Measurements from ENCODE around the gene SYNDIG1. TPM values are rescaled to one million over a fixed set of nuclear protein-coding genes. Genes with fewer than 3 reads are reported as not detected.

The SYNDIG1 gene
- total and polyA plus RNA-seq, 9 of the 15 experiments (the other 6 are each of a cell fraction or from before 2014, with no cell fraction given): not detected

DNA sequence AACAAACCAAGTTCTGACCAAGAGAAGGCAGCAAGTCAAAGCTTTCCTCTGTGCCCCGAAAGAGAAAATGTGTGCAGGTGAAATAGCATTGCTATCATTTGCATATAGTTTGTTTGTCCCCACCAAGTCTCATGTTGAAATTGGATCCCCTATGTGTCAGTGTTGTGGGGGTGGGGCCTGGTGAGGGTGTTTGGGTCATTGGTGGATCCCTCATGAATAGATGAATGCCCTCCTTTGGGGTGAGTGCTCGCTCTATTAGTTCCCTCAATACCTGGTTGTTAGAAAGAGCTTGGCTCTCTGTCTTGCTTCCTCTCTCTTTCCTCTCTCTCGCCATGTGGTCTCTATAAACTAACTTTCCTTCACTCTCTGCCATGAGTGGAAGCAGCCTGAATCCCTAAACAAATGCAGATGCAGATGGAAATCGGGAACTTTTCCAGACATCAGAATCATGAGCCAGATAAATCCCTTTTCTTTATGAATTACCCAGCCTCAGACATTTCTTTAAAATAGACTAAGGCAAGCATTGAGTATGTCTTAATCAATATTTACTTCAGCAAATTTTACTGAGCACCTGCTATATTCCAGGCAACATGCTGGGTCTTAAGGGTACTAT, 43.8 kb upstream of the SYNDIG1 start (continued):
- no peak for TF ChIP-seq ZNF780A (CRISPR knock-in tag; IDR thresholded peaks at IDR 0.05)
- TF ChIP-seq SMARCC2 (IDR thresholded peaks at IDR 0.05; ENCODE audit: low read depth): no peak
- TF ChIP-seq C11orf30 (IDR thresholded peaks at IDR 0.05; ENCODE audit: low read depth): no peak
- TF ChIP-seq CBFA2T2 (conservative IDR thresholded peaks at IDR 0.05): no peak
- TF ChIP-seq ZNF124 (CRISPR knock-in tag; IDR thresholded peaks at IDR 0.05): no peak
- TF ChIP-seq, protein P1, sequence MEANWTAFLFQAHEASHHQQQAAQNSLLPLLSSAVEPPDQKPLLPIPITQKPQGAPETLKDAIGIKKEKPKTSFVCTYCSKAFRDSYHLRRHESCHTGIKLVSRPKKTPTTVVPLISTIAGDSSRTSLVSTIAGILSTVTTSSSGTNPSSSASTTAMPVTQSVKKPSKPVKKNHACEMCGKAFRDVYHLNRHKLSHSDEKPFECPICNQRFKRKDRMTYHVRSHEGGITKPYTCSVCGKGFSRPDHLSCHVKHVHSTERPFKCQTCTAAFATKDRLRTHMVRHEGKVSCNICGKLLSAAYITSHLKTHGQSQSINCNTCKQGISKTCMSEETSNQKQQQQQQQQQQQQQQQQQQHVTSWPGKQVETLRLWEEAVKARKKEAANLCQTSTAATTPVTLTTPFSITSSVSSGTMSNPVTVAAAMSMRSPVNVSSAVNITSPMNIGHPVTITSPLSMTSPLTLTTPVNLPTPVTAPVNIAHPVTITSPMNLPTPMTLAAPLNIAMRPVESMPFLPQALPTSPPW (CRISPR knock-in tag; IDR thresholded peaks at IDR 0.05): no peak
- no peak for TF ChIP-seq ZNF668 (CRISPR knock-in tag; IDR thresholded peaks at IDR 0.05)
- no peak for TF ChIP-seq SMARCB1 (IDR thresholded peaks at IDR 0.05; ENCODE audit: insufficient read length, low read depth)

DNA sequence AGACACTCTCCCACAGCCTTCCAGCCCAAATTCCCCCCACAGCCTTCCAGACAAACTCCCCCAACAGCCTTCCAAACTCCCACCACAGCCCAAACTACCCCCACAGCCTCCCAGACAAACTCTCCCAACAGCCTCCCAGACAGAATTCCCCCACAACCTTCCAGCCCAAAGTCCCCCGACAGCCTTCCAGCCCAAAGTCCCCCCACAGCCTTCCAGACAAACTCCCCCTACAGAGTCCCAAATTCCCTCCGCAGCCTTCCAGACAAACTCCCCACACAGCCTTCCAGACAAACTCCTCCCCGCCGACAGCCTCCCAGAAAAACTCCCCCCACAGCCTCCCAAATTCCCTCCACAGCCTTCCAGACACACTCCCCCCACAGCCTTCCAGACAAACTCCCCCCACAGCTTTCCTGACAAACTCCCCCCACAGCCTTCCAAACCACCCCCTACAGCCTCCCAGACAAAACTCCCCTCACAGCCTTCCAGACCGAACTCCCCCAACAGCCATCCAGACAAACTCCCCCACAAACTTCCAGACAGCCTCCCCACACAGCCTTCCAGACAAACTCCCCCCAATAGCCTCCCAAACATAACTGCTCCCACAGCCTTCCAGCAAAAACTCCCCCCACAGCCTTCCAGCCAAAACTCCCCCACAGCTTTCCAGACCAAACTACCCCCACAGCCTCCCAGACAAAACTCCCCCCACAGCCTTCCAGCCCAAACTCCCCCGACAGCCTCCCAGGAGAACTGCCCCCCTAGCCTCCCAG, 38.0 kb upstream of the SYNDIG1 start:
- DNase-seq (ENCODE audit: extremely low read depth in 1 of 4, low spot score in 3 of 4): no peak
- Histone ChIP-seq H3K9me3 (replicated peaks; ENCODE audit: control insufficient read depth, insufficient read depth, low read depth, low read length) (no peaks in the 10 kb centered on the region), H3K27ac (ENCODE audit: extremely low read depth, low read depth, low read length) (no peak overlapping the region), H3K4me3 (no peak overlapping the region), H2AFZ (ENCODE audit: low read depth, low read length) (no peak overlapping the region), H3K36me3 (ENCODE audit: control insufficient read depth, insufficient read depth, low read length) (no peaks in the 10 kb centered on the region), H3K79me2 (ENCODE audit: control insufficient read depth, insufficient read depth, low read length) (no peaks in the 10 kb centered on the region), H3K9ac (ENCODE audit: insufficient read depth in 1 of 2, low read depth in 2 of 2, low read length in 2 of 2) (no peak overlapping the region), H3K4me1 (replicated peaks in 1 of 2; ENCODE audit: control insufficient read depth in 2 of 2, insufficient read depth in 2 of 2, low read length in 2 of 2) (no peaks in the 10 kb centered on the region), H4K20me1 (replicated peaks; ENCODE audit: control insufficient read depth, insufficient read depth, low read length) (no peaks in the 10 kb centered on the region), H3K27me3 (ENCODE audit: control insufficient read depth in 2 of 2, insufficient read depth in 2 of 2, low read length in 2 of 2) (no peaks in the 10 kb centered on the region), H3K4me2 (ENCODE audit: insufficient read depth, low read length) (no peak overlapping the region), H3K9me1 (ENCODE audit: control insufficient read depth, insufficient read depth, low read length) (no peaks in the 10 kb centered on the region)
- POLR2A ChIA-PET: no interaction called here
- CTCF ChIA-PET (ENCODE audit: low intra/inter-chr PET ratio): no interaction called here
- FAIRE-seq: no peak
- in situ Hi-C loops (cut with MboI) (no loop called here), intact Hi-C loops (cut with micrococcal nuclease) (no loop called here)
- TF ChIP-seq RCOR1 (IDR thresholded peaks at IDR 0.05; ENCODE audit: borderline replicate concordance in 1 of 2, low read depth in 2 of 2, low read length in 2 of 2) (no peak), SNRNP70 (optimal IDR thresholded peaks at IDR 0.05; ENCODE audit: low read depth, low read length) (no peak), ZNF445 (CRISPR knock-in tag; IDR thresholded peaks at IDR 0.05; ENCODE audit: low read depth) (no peak), SMARCC2 (IDR thresholded peaks at IDR 0.05; ENCODE audit: low read depth) (no peak), LEF1 (IDR thresholded peaks at IDR 0.05) (no peak), TGIF2 (CRISPR knock-in tag; IDR thresholded peaks at IDR 0.05) (no peak)
- TF ChIP-seq, protein P2, sequence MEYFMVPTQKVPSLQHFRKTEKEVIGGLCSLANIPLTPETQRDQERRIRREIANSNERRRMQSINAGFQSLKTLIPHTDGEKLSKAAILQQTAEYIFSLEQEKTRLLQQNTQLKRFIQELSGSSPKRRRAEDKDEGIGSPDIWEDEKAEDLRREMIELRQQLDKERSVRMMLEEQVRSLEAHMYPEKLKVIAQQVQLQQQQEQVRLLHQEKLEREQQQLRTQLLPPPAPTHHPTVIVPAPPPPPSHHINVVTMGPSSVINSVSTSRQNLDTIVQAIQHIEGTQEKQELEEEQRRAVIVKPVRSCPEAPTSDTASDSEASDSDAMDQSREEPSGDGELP (CRISPR knock-in tag; IDR thresholded peaks at IDR 0.05; ENCODE audit: borderline replicate concordance): no peak
- TF ChIP-seq, protein P3, sequence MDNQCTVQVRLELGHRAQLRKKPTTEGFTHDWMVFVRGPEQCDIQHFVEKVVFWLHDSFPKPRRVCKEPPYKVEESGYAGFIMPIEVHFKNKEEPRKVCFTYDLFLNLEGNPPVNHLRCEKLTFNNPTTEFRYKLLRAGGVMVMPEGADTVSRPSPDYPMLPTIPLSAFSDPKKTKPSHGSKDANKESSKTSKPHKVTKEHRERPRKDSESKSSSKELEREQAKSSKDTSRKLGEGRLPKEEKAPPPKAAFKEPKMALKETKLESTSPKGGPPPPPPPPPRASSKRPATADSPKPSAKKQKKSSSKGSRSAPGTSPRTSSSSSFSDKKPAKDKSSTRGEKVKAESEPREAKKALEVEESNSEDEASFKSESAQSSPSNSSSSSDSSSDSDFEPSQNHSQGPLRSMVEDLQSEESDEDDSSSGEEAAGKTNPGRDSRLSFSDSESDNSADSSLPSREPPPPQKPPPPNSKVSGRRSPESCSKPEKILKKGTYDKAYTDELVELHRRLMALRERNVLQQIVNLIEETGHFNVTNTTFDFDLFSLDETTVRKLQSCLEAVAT (IDR thresholded peaks at IDR 0.05): no peak
- BruUV-seq (replicated peaks): no TSS peak
- WGBS (ENCODE audit: insufficient coverage, low coverage, missing lambda C conversion rate): no CpG with 5 or more reads among the region's 6 CpGs
- ATAC-seq: no peak
